OCI-LY7 (cell line): Measurements from ENCODE around the gene CD302. TPM values are rescaled to one million over a fixed set of nuclear protein-coding genes. Genes with fewer than 3 reads are reported as not detected.

Source experiments
- BruUV-seq: library from RNA; stranded (reverse); fragments of 400-500 nt; replicated peaks from 2 replicates; lab custom pipeline; 2021; lab: Mats Ljungman, UMichigan
- CTCF ChIA-PET: fragments of 300-600 bp; sonication (Branson Sonifier 250); formaldehyde crosslinking; loops from one replicate; lab custom pipeline; 2022; ENCODE audit warnings: antibody characterized with exemption; ENCODE audit not compliant: unreplicated experiment; lab: Charles Lee
- POLR2A ChIA-PET: fragments of 300-600 bp; sonication (Branson Sonifier 250); formaldehyde crosslinking; loops from one replicate; lab custom pipeline; 2022; ENCODE audit warnings: antibody characterized with exemption; lab: Charles Lee
- DNase-seq: peaks from one replicate; pipeline ENCODE4 v3.0.0-alpha.2; 2015; ENCODE audit warnings: low spot score
- H2AFZ ChIP-seq: fragments of 200-600 bp; sonication (generic), shearing (Covaris generic); 2 replicates; pipeline ENCODE4 v1.6.1; 2014; ENCODE audit warnings: mild to moderate bottlenecking, antibody characterized with exemption, low read length, moderate library complexity
- H3K27ac ChIP-seq: fragments of 200-600 bp; sonication (generic); 2 replicates; pipeline ENCODE4 v1.5.1; 2014; ENCODE audit warnings: mixed run types, low read depth, mild to moderate bottlenecking, moderate library complexity, low read length, inconsistent platforms; ENCODE audit not compliant: poor library complexity, severe bottlenecking
- H3K36me3 ChIP-seq: fragments of 200-600 bp; sonication (generic); 2 replicates; pipeline ENCODE4 v1.6.1; 2014; ENCODE audit warnings: mild to moderate bottlenecking, antibody characterized with exemption, low read length, moderate library complexity, mixed read lengths; ENCODE audit not compliant: insufficient read depth
- H3K4me1 ChIP-seq: fragments of 200-600 bp; sonication (generic); 2 replicates; pipeline ENCODE4 v1.5.1; 2014; ENCODE audit warnings: mild to moderate bottlenecking, low read length; ENCODE audit not compliant: insufficient read depth, poor library complexity, severe bottlenecking
- H3K4me2 ChIP-seq: fragments of 200-600 bp; sonication (generic); 2 replicates; pipeline ENCODE4 v1.6.1; 2014; ENCODE audit warnings: mild to moderate bottlenecking, low read length
- H3K4me3 ChIP-seq: fragments of 200-600 bp; sonication (generic); 2 replicates; pipeline ENCODE4 v1.5.1; 2014; ENCODE audit warnings: mild to moderate bottlenecking, low read depth, low read length; ENCODE audit not compliant: poor library complexity, severe bottlenecking
- H3K79me2 ChIP-seq: fragments of 200-600 bp; sonication (generic); 2 replicates; pipeline ENCODE4 v1.6.1; 2016; ENCODE audit warnings: low read depth, mild to moderate bottlenecking, low read length, moderate library complexity, mixed read lengths; ENCODE audit not compliant: insufficient read depth
- H3K9me2 ChIP-seq: fragments of 200-600 bp; sonication (generic); 2 replicates; pipeline ENCODE4 v1.6.1; 2016; ENCODE audit warnings: mild to moderate bottlenecking, low read length, mixed read lengths; ENCODE audit not compliant: insufficient read depth
- H3K9me3 ChIP-seq: fragments of 200-600 bp; sonication (generic); 2 replicates; pipeline ENCODE4 v1.6.1; 2014; ENCODE audit warnings: mild to moderate bottlenecking, mixed run types, low read length, mixed read lengths
- H4K20me1 ChIP-seq: fragments of 200-600 bp; sonication (generic); 2 replicates; pipeline ENCODE4 v1.6.1; 2014; ENCODE audit warnings: mild to moderate bottlenecking, antibody characterized with exemption, low read length, moderate library complexity, mixed read lengths; ENCODE audit not compliant: insufficient read depth
- EZH2phosphoT487 ChIP-seq: fragments of 200-600 bp; sonication (generic); IDR thresholded peaks from 2 replicates; pipeline ENCODE4 v1.6.1; 2018; ENCODE audit warnings: low read depth, borderline replicate concordance, mild to moderate bottlenecking, mixed run types, antibody characterized with exemption, low read length, moderate library complexity, mixed read lengths
- intact Hi-C: fragments of 100-400 bp; cut with micrococcal nuclease; formaldehyde crosslinking; loops from one replicate; pipeline ENCODE4 v1.10.0; 2022; ENCODE audit not compliant: unreplicated experiment
- total RNA-seq, 2 experiments: library from RNA; depleted of rRNA in 1 of 2; stranded (reverse); fragments of >200 nt in 1 of 2; shearing (Covaris generic) in 1 of 2; gene quantifications; 2 replicates each; pipeline ENCODE4 v1.2.3, GENCODE V29; 2014 to 2022
- TF ChIP-seq, protein P1 (sequence below): fragments of 200-600 bp; sonication (generic); conservative IDR thresholded peaks from 2 replicates; pipeline ENCODE4 v1.5.1; 2014; ENCODE audit warnings: mild to moderate bottlenecking, antibody characterized with exemption, low read length, moderate library complexity, mixed read lengths

CD302 gene
- total RNA-seq, 2 experiments from 2014 or later: not detected

DNA sequence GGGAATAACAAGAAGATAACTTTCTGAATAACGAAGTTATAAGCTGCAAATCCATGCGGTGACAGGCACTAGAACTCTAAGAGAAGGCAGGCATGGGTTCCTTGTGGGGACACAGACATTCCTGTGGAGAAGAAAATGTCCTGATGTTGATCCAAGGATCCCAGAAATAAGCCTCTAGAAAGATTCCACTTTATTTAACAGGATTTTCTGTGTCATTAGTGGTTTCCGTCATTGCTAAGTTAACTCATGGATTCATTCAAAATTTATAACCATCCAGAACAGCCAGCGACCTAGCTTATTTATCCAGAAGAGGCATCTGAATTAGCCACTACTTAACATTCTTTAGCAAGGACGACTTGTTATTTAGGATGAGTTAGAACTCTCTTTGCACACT lies 10.0 kb upstream of the CD302 start:
- Histone ChIP-seq H3K27ac (no peak overlapping the region), H3K9me2 (no peaks in the 10 kb centered on the region), H4K20me1 (no peaks in the 10 kb centered on the region), H2AFZ (no peak overlapping the region), H3K9me3 (no peaks in the 10 kb centered on the region), H3K4me1 (no peaks in the 10 kb centered on the region), H3K79me2 (no peaks in the 10 kb centered on the region), H3K36me3 (no peaks in the 10 kb centered on the region), H3K4me2 (no peak overlapping the region), H3K4me3 (no peak overlapping the region)
- no peak for DNase-seq
- intact Hi-C loops: loop anchor here (5.0 to 10.0 kb wide), 2 partner anchors 191 to 253 kb away; partner anchors contain the start of gene BAZ2B
- POLR2A ChIA-PET: no interaction called here
- TF ChIP-seq EZH2phosphoT487: no peak
- TF ChIP-seq, protein P1, sequence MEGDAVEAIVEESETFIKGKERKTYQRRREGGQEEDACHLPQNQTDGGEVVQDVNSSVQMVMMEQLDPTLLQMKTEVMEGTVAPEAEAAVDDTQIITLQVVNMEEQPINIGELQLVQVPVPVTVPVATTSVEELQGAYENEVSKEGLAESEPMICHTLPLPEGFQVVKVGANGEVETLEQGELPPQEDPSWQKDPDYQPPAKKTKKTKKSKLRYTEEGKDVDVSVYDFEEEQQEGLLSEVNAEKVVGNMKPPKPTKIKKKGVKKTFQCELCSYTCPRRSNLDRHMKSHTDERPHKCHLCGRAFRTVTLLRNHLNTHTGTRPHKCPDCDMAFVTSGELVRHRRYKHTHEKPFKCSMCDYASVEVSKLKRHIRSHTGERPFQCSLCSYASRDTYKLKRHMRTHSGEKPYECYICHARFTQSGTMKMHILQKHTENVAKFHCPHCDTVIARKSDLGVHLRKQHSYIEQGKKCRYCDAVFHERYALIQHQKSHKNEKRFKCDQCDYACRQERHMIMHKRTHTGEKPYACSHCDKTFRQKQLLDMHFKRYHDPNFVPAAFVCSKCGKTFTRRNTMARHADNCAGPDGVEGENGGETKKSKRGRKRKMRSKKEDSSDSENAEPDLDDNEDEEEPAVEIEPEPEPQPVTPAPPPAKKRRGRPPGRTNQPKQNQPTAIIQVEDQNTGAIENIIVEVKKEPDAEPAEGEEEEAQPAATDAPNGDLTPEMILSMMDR: no peak
- CTCF ChIA-PET: no interaction called here
- no TSS peak for BruUV-seq

DNA sequence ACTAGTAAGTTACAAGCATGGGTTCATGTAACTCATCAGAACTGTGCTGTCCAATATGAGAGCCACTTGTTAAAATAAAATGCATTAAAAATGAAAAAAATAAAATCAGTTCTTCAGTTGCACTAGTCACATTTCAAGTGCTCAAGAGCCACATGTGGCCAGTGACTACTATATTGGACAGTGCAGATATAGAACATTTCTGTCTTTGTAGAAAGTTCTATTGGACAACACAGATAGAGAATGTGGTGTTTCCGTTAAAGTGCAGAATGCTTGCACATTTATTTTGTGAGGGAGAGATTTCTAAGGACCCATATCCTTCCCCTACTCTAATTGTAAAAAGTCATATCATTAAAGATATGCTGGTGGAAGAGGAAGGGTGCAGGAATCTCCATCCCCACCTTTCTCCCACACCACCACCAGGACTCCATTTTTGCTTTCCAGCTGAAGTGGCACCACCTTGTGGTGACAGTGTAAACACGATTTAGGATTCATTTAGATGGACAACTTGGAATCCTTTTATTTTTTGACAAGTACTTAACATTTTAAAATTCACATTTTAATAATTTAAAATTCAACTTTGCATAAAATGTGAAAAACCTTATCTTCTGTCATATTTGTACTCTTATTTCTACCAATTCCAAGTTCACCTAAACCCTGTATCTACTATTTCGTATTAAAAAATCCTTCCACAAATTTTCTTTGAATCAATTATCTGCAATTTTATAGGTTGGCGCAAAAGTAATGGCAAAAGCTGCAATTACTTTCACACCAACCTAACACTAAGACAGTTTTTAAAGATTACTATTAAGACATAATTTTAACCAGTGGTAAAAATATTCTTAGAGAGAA lies 9.4 kb upstream of the CD302 start:
- Histone ChIP-seq H2AFZ (no peak overlapping the region), H3K9me2 (no peaks in the 10 kb centered on the region), H3K9me3 (no peaks in the 10 kb centered on the region), H3K4me3 (no peak overlapping the region), H3K4me1 (no peaks in the 10 kb centered on the region), H3K79me2 (no peaks in the 10 kb centered on the region), H3K4me2 (no peak overlapping the region), H3K27ac (no peak overlapping the region), H4K20me1 (no peaks in the 10 kb centered on the region), H3K36me3 (no peaks in the 10 kb centered on the region)
- POLR2A ChIA-PET: no interaction called here
- intact Hi-C loops: loop anchor here (1.0 to 10.0 kb wide), 3 partner anchors 190 to 906 kb away; partner anchors contain the start of gene BAZ2B
- peak; percentile 47 for DNase-seq
- CTCF ChIA-PET: no interaction called here
- no TSS peak for BruUV-seq
- TF ChIP-seq, protein P1: peak; percentile 89
- TF ChIP-seq EZH2phosphoT487: no peak

DNA sequence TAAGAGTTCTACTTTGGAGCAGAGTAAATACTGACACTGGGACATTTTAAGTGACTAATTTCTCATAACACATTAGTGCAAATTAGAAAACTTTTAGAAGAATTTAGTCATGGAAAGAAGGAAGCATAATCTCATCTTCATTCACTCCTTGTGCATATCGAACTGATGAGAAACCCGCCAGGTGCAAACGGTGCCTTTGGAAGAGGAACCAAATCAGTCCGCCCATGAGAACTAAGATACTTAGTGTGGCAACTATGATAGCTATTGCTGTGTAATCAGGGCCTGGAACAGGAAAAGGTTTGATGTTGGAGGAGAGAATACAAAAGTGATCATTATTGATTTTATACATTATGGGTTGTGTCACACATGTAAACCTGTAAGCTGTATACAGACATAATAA lies 6.9 kb upstream of the CD302 start:
- Histone ChIP-seq H3K4me1 (no peaks in the 10 kb centered on the region), H3K79me2 (no peaks in the 10 kb centered on the region), H3K4me2 (no peak overlapping the region), H3K36me3 (no peaks in the 10 kb centered on the region), H3K9me3 (no peaks in the 10 kb centered on the region), H3K4me3 (no peak overlapping the region), H3K27ac (no peak overlapping the region), H4K20me1 (no peaks in the 10 kb centered on the region), H3K9me2 (no peaks in the 10 kb centered on the region), H2AFZ (no peak overlapping the region)
- intact Hi-C loops: loop anchor here (5.0 to 10.0 kb wide), 2 partner anchors 188 to 250 kb away; partner anchors contain the start of gene BAZ2B
- TF ChIP-seq, protein P1: no peak
- TF ChIP-seq EZH2phosphoT487: no peak
- DNase-seq: no peak
- BruUV-seq: no TSS peak
- CTCF ChIA-PET: no interaction called here
- POLR2A ChIA-PET: interaction anchor here (0.6 kb wide), 1 partner anchor 470 kb away, joined by 3 read pairs; no protein-coding TSS in a partner anchor
